ENCODE data around the gene IL6ST.

GRCh38 chr5:55960779-55961178 lies 34.0 kb downstream of the IL6ST start:
- no peak for TF ChIP-seq CTCF (conservative IDR thresholded peaks at IDR 0.05 in 1 of 2, IDR thresholded peaks at IDR 0.05 in 1 of 2; ENCODE audit: low read depth in 1 of 2, low read length in 2 of 2)
- no peak for TF ChIP-seq EZH2 (IDR thresholded peaks at IDR 0.05; ENCODE audit: low read length, missing control alignments)

All from fibroblast of lung (primary cell).